Nephron (organoid): ENCODE results near the gene POLK.

Experiments used
- H3K27ac Mint-ChIP-seq, 3 experiments: 2 replicates each; pipeline ENCODE4 v1.8.0; 2020; ENCODE audit warnings: mixed read lengths in 3 of 3, mild to moderate bottlenecking in 2 of 3, moderate library complexity in 1 of 3
- H3K27me3 Mint-ChIP-seq: 2 replicates; pipeline ENCODE4 v1.8.0; 2021; ENCODE audit warnings: low read depth, mild to moderate bottlenecking, moderate library complexity, mixed read lengths
- H3K36me3 Mint-ChIP-seq: 2 replicates; pipeline ENCODE4 v1.8.0; 2020; ENCODE audit warnings: low read depth, mixed read lengths
- H3K4me1 Mint-ChIP-seq: 2 replicates; pipeline ENCODE4 v1.8.0; 2020; ENCODE audit warnings: mixed read lengths
- H3K4me3 Mint-ChIP-seq, 3 experiments: 2 replicates each; pipeline ENCODE4 v1.8.0; 2020; ENCODE audit warnings: mild to moderate bottlenecking in 3 of 3, mixed read lengths in 3 of 3, moderate library complexity in 2 of 3
- H3K9me3 Mint-ChIP-seq: 2 replicates; pipeline ENCODE4 v1.8.0; 2020; ENCODE audit warnings: mixed read lengths
- CTCF ChIP-seq, 3 experiments: fragments of 200-600 bp; sonication (generic); IDR thresholded peaks; one replicate each; pipeline ENCODE4 v1.5.0; 2021; ENCODE audit warnings: antibody characterized with exemption in 3 of 3; ENCODE audit not compliant: unreplicated experiment in 3 of 3

The POLK gene

GRCh38 chr5:75507841-75508240, 3.9 kb upstream of the POLK start:
- Mint-ChIP-seq H3K27me3 (no peaks in the 10 kb centered on the region), H3K27ac (peak overlapping the region in 1 of 3 experiments; percentile 11), H3K4me1 (peaks cover 36% of the 10 kb centered on the region), H3K4me3 (peak overlapping the region in 2 of 3 experiments; percentile 68 to 75), H3K36me3 (peaks cover 32% of the 10 kb centered on the region), H3K9me3 (peaks cover 4% of the 10 kb centered on the region)
- TF ChIP-seq CTCF (IDR thresholded peaks at IDR 0.05; ENCODE audit: unreplicated experiment in 3 of 3), result no peak

GRCh38 chr5:75509546-75509945, 2.1 kb upstream of the POLK start:
- no peaks in the 10 kb centered on the region for H3K27me3 Mint-ChIP-seq
- TF ChIP-seq CTCF (IDR thresholded peaks at IDR 0.05; ENCODE audit: unreplicated experiment in 3 of 3), result no peak
- H3K27ac Mint-ChIP-seq, result peak overlapping the region; percentile 98 to 99 (median 99)
- peaks cover 51% of the 10 kb centered on the region for H3K4me1 Mint-ChIP-seq
- H3K9me3 Mint-ChIP-seq, result peaks cover 4% of the 10 kb centered on the region
- H3K36me3 Mint-ChIP-seq, result peaks cover 25% of the 10 kb centered on the region
- H3K4me3 Mint-ChIP-seq, result peak overlapping the region; percentile 98 to 99 (median 98)

- Mint-ChIP-seq H3K27ac (peak overlapping the region; percentile 98 to 99 (median 99)), H3K4me1 (peaks cover 51% of the 10 kb centered on the region), H3K4me3 (peak overlapping the region; percentile 98 to 99 (median 98)), H3K9me3 (peaks cover 4% of the 10 kb centered on the region), H3K27me3 (no peaks in the 10 kb centered on the region), H3K36me3 (peaks cover 22% of the 10 kb centered on the region)
- no peak for TF ChIP-seq CTCF (IDR thresholded peaks at IDR 0.05; ENCODE audit: unreplicated experiment in 3 of 3)
Observed at GRCh38 chr5:75509956-75510355, 1.7 kb upstream of the POLK start.

GRCh38 chr5:75510417-75510835, 1.3 kb upstream of the POLK start:
- Mint-ChIP-seq H3K4me3 (peak overlapping the region; percentile 98 to 99 (median 98)), H3K4me1 (peaks cover 51% of the 10 kb centered on the region), H3K36me3 (peaks cover 20% of the 10 kb centered on the region), H3K27me3 (no peaks in the 10 kb centered on the region), H3K9me3 (peaks cover 4% of the 10 kb centered on the region), H3K27ac (peak overlapping the region; percentile 98 to 99 (median 99))
- no peak for TF ChIP-seq CTCF (IDR thresholded peaks at IDR 0.05; ENCODE audit: unreplicated experiment in 3 of 3)

- Mint-ChIP-seq H3K9me3 (peaks cover 4% of the 10 kb centered on the region), H3K27ac (peak overlapping the region; percentile 98 to 99 (median 99)), H3K4me1 (peaks cover 51% of the 10 kb centered on the region), H3K36me3 (peaks cover 18% of the 10 kb centered on the region), H3K27me3 (no peaks in the 10 kb centered on the region), H3K4me3 (peak overlapping the region; percentile 98 to 99 (median 98))
- TF ChIP-seq CTCF (IDR thresholded peaks at IDR 0.05; ENCODE audit: unreplicated experiment in 3 of 3), result no peak
Observed at GRCh38 chr5:75510836-75511434, 756 bp upstream of the POLK start.
